HG03280 (cell line): ENCODE measurements around the gene MRPS12.

ENCODE experiments used
- ATAC-seq: cut with Tn5 transposase; IDR thresholded peaks from one replicate; pipeline ENCODE4 v1.9.1; 2021; ENCODE audit warnings: mild to moderate bottlenecking, moderate library complexity; ENCODE audit not compliant: unreplicated experiment

Gene MRPS12

DNA sequence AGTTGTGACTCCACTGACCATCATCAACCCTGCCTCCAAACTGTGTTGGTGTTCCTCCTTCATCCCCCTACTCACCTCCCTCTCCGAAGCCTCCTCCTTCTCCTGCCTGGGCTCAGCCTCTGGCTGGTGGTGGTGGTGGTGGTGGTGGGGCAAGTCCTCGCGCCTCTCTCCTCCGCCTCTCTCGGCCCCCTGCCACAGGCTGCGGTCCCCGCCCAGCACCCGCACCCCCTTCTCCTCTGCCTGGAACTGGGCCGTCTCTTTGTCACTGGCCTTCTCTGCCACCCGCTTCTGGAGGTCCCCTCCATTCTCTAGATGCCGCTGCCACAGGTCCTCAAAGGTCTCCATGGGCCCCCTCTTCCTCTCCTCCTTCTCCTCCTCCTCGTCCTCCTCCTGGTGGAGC, 20.3 kb upstream of the MRPS12 start:
- no peak for ATAC-seq

DNA sequence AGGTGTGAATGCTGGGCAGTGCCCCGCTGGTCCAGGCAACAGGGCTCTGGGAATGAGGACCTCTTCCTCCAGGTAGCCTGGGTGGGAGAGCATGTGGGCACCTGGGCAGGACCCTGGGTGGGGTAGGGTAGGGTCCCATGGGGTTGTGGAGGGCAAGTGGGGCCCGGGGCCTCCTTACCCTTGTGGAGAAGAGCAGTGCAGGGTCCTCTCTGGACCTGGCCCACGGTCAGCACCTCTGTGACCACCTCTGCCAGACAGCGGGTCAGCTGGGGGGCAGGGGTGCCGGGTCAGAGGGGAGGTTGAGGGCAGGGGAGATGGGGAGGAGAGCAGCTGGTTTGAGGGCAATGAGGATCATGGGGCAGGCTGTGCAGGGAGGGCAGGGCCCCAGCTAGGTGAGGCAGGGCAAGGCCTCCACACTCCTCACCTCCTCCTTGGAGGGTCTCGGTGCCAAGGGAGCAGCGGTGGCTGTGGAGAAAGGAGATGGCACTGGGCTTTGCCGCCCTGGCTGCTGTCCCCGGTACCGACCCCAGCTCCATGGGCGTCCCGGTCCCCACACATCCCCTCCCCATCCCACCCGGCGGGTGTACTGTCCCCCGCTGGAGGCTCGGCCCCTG, 19.2 kb upstream of the MRPS12 start:
- ATAC-seq = no peak

DNA sequence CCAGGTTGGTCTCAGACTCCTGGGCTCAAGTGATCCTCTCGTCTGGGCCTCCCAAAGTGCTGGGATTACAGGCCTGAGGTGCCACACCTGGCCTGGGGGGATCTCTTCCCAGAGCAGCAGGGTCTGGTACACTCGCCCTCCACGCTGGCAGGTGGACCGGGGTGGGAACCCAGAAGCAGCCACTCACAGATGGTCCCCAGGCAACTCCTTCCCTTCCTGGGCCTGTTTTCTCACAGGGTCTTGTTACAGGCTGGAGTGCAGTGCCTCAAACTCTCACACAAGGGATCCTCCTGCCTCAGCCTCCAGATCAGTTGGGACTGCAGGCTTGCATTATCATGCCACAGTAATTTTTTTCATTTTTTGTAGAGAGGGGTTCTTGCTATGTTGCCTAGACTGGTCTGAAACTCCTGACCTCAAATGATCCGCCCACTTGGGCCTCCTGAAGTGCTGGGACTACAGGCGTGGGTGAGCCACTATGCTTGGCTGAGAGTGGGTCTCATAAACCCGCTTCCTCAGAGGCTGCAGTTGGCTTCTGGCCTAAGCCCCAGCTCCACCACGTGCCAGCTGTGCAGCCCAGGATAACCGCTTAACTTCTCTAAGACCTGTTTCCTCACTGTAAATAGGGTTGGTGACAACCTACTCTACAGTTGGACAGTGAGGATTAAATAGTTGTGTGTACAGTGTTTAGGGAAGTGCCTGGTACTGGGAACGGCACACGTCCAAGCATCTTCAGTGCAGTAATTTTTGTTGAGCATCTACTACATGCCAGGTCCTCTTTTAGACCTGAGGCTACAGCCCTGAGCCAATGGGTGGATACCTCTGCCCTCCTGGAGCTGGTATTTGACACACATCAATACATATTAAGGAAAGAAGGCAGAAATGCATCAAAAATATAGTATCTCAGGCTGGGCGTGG, 17.9 kb upstream of the MRPS12 start:
- no peak for ATAC-seq

DNA sequence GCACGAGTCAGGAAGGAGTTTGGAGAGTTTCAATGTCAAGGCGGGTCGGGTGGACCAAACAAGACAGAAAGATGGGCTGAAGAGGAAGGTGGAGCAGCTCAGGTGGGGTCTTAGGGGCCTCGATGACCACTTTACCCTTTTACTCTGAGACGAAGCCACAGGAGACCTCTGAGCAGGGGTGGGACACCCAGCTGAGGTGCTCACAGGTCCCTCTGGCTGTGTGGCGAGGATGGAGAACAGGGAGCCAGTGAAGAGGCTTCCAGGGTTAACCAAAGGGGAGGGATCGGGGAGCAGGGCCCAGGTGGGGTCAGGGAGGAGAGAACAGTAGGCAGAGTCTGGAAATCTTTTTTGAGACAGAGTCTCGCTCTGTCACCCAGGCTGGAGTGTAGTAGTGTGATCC, 16.8 kb upstream of the MRPS12 start:
- ATAC-seq = no peak

DNA sequence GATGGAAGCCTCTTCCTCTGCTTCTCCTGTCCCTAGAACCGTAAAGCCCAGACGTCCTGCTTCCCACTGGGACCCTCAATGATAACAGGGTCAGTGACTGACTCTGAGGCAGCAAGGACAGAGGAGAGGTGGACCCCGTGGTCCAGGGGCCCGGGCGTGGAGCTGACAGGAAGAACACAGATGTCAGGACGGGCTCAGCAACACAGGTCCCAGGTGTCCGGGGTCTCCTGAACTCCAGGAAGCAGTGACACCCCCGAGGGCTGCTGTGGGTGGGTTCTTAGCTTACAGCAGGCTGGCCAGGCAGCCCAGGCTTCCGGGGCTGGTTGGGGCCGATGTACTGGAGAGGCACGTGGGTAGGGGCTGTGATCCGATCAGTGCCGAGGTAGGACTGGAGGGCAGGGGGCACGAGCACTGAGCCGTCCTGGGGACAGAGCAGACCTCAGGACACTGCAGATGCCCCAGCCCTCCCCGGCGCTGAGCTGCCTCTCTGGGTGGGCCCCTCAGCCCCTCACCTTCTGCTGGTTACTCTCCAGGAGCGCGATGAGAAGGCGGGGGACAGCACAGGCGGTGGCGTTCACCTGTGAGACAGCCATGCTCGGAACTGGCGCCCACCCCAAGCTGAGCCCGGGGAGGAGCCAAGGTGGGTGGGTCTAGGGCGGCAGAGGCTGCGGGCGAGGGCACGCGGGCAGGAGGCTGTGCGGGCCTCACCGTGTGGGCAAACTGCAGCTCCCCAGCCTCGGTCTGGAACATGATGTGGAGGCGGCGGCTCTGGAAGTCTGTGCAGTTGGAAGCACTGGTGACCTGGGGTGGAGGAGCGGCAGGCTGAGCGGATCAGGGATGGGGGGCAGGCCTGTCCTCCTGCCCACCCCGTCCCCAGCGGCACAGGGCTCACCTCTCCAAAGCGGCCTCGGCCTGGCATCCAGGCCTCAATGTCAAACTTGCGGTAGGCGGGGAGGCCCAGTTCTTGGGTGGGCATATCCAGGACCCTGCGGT, 15.1 kb upstream of the MRPS12 start:
- no peak for ATAC-seq

DNA sequence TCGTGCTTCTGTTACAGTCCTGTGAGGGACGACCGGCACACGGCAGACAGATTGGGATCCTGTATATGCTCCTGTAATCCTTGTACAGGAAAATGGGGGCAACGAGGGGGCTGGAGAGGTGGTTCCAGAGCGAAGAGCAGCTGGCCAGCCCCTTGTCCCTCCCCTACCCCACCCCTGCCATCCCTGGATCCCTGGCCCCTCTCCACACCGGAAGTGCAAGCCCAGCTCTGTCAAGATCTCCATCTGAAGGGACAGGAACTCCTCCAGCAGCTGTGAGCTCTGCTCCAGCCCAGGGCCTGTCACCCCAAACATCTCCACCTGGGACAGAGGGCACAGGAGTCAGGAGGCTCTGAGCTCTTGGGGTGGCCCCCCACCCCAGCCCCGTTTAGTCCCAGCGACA, 13.2 kb upstream of the MRPS12 start:
- no peak for ATAC-seq

DNA sequence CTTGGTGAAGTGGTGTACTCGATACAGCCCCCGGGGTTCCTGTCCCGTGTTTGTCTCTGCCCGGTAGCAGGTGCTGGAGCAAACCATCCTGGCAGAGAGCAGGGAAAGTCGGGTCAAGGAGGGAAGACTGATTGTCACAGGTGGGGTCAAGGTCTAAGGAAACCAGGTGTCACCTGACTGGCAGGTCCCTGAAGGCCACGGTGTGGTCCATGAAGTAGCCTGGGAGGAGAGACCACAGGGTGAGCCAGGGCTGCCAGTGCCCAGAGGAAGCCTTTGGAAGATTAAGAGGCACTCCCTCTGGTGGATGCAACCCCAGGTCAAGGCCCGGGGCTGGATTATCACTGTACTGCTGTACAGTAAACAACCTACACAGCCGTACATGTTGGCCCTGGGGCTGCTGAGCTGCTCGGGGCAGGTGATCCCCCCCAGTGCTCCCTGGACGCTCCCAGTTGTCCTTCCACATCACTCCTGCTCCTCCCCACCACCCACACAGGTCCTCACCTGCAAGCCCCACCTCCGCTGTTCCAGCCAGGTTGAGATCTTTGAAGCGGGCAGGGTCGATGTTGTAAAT, 12.7 kb upstream of the MRPS12 start:
- ATAC-seq = no peak

DNA sequence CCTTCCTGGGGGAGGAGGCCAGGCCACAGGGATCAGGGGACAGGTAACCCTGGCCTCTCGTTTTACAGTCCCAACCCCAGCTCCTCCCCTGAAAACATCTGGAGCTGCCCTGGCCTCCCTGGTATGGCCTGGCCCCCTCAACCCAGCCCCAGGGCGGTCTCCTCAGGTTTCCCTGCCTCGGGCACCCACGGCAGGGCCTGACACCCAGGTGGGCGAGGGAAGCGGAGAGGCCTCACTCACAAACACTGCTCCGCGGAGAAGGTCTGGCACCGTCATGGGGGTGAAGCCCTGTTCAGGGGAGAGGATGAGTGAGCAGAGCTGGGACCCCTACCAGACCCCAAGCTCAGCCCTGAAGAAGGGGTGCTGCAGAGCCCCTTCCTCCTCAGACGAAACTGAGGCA, 12.2 kb upstream of the MRPS12 start:
- no peak for ATAC-seq

DNA sequence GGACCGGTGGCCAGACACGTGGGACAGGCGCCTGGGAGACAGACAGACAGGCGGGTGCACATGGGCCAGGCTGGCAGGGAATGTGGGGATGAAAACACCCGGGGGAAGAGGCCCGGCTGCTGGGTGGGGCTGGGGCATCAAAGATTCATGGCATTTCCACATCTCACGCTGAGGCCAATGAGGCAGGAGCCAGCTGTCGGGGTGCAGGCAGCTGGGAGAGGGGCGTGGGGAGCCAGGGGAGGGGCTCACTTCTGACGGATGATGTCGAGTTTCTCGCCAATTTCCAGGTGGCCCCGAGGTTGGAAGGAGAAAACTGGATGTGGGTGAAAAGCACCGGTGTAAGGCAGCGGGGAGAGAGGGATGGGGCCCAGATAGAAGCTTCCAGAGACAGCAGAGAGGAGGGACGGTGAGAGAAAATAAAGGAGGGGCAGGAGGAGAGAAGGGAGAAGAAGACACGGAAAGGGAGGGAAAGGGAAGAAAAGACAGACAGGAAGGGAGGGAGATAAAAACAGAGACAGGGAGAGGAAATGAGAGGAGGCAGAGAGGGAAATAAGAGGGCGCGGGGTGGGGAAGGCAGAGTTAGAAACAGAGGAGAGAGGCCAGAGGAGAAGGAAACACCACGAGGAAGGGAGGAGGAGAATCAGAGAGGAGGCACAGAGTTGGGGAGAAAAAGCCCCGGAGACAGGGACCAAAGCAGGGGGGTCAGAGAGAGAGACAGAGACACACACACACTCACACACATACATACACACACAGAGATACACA, 10.7 kb upstream of the MRPS12 start:
- ATAC-seq = no peak

DNA sequence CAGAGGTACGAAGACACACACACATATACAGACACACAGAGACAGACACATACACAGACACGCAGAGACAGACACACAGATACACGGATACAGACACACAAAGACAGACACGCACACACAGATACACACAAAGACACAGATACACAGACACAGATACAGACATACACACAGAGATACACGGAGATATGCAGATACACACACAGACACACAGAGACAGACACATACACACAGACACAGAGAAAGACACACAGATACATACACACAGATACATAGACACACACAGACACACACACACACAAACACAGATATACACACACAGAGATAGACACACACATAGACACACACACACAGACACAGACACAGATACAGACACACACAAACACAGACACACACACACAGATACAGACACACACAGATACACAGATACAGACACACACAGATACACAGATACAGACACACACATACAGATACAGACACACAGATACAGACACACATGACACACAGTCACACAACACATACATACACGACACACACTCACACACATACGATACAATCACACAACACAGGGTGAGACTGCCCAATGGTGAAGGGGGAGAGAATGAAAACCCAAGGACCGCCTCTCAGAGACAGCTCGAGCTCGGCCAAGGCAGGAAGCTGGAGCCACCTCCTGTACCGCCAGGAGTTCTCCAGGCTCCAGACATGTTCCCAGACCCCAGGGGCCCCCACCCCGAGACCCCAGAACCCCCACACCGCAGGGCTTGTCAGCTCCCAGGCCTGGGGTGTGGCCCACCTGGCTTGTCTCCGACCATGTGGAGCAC, 9.9 kb upstream of the MRPS12 start:
- no peak for ATAC-seq

DNA sequence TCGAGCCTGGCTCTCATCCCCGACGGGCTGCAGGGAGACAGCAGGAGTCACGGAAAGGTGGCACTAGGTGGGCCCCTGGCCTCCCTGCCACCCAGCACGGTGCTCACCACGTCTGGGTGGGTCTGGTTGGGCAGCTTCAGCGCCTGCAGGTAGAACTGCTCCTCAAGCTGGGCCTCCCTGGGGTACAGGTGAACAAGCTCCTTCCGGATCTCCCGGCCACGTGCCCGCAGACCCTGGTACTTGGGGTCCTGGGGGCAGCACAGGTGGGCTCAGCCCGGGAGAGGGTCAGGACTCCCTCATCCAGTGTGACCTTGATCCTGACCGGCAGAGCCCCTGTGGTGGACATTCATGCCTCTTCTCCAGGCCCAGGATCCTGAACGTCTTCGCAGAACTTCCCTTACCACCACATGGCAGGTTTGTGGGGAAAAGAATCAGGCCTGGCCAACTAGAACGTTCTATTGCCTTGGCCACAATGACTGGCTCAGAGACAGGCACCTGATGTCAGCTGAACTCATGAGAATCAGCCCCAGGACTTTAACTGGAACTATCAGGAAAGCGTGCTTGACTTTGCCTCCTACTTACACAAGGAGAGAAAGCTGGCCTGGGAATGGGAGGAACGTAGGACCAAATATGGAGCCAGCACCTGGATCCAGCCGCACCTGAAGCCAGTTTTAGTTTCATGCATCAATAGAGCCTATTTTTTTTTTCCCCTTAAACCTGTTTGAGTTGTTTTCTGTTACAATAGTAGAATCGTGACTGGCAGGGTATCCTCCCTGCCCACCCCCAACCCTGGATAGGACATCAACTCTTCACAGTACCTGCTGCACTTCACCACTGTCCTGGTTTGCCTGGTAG, 9.1 kb upstream of the MRPS12 start:
- ATAC-seq = no peak

DNA sequence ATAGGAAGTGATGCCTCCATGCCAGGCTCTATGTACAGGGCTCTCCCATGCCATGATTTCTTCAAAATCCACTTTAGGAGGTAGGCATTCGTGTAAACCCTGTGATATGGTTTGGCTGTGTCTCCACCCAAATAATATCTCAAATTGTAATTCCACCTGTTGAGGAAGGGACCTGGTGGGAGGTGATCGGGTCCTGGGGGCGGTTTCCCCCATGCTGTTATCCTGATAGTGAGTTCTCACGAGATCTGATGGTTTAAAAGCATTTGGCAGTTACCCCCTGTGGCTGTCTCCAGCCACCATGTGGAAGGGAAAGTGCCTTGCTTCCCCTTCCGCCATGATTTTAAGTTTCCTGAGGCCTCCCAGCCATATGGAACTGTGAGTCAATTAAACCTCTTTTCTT, 8.3 kb upstream of the MRPS12 start:
- no peak for ATAC-seq

DNA sequence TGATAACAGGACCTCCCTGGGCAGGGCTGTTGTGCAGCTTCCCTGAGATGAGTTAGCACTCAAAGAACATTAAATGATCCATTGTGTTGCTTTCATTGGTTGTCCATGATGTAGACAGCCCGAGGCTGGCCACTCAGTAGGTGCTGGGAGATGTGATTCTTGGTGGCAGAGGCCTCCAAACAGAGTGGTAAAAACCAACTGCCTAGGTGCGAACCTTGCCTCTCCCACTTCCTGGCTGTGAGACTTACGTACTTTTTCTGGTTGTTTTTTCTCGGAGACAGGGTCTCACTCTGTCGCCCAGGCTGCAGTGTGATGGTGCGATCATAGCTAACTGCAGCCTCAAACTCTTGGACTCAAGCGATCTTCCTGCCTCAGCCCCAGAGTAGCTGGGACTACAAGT, 6.4 kb upstream of the MRPS12 start:
- ATAC-seq = no peak

DNA sequence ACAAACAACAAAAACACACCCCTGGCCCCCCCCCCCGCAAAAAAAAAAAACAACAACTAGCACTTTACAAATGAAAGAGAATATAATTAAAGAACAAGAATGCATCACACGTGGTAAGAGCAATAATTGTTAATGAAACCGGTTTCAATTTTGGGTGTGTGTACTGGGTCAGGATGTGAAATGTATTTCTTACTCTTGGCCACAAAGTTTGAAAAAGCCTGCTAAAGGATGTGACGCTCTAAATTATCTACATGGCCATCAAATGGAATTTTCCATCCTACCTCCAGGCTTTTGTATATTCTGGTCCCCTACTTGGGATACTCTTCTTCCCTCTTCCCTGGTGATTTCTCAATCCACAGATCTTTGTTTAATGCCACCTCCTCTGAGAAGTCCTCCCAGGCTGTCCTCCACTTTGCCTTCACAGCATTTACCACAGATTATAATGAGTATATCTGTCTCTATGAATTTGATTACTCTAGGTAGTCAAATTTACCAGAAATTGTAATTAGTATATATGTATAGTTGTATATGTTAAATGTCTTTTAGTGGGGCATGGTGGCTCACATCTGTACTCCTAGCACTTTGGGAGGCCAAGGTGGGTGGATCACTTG, 2.2 kb upstream of the MRPS12 start:
- ATAC-seq = no peak

DNA sequence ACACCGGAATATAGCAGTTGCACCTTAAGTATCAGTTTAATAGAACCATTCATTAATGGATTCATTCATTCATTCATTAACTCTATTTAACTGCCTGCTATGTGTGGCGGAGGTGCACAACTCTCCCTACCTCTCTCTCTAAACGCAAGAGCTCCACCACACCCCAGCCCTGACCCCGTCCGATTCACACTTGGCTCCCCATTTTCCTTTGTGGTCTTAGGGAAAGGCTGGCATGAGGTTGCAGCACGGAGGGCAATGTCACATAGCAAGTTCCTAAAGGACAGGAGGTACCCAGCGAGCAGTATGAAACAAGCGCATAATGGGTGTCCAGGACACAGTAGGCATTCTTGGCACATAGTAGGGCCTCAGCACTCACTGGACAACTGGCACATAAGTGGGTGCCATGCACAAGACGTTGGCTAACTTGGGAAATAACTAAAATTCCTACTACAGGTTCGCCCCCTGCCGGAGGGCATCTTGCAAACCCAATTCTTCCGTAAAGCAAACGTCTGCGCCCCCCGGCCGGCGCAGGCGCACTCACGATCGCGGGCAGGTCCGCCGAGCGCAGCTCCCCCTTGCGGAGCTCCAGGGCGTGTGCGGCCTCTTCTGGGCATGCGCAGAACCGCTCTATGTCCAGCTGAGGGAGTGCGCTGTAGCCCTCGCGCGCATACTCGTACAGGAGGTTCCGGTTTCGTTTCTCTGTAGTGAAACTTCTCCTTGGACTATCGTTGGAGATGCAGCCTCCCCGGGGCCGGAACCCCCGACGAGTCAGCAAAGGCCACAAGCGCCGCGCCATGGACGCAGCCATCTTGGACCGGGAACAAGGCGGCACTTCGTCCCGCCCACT, 592 bp upstream of the MRPS12 start, which contains the start of gene SARS2:
Gene SARS2 (minus strand): TSS at position 835 of the 847 bp plus-strand sequence. CDS start 27 bp downstream, at position 808.
- peak; percentile 69 for ATAC-seq

DNA sequence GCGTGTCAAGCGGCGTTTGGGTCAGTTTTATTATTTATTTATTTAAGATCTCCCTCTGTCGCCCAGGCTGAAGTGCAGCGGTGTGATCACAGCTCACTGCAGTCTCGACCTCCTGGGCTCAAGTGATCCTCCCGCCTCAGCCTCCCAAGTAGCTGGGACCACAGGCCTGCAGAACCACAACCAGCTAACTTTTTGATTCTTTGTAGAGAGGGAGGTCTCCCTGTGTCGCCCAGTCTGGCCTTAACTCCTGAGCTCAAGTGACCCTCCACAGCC, 713 bp downstream of the MRPS12 start:
- ATAC-seq = no peak
